Activated CD8-positive, alpha-beta T cell treated with anti-CD3 and anti-CD28 coated beads, Interleukin-2, amount 10 ng/mL, durations not matched to agents 7 days and 5 days (primary cell): ENCODE results near the gene TLR6. TPM values are rescaled to one million over a fixed set of nuclear protein-coding genes. Genes with fewer than 3 reads are reported as not detected.
A peak's percentile ranks its signal among the peaks of the same experiment; 100 is the strongest.

Experiments
- ATAC-seq: fragments of 150-1000 bp; cut with Tn5 transposase; one replicate; pipeline ENCODE4 v1.10.0; 2021; ENCODE audit warnings: moderate library complexity
- CTCF ChIA-PET: fragments of 350-600 bp; sonication (Branson Sonifier 250); formaldehyde crosslinking; loops from one replicate; lab custom pipeline; 2021; ENCODE audit warnings: antibody characterized with exemption; lab: Charles Lee
- POLR2A ChIA-PET: fragments of 350-600 bp; sonication (Branson Sonifier 250); formaldehyde crosslinking; loops from one replicate; lab custom pipeline; 2021; ENCODE audit warnings: antibody characterized with exemption; lab: Charles Lee
- DNase-seq: peaks from one replicate; pipeline ENCODE4 v3.0.0-alpha.2; 2020
- H3K27ac Mint-ChIP-seq: one replicate; pipeline ENCODE4 v1.8.0; 2021; ENCODE audit warnings: mild to moderate bottlenecking, mixed read lengths
- H3K27me3 Mint-ChIP-seq: one replicate; pipeline ENCODE4 v1.8.0; 2021; ENCODE audit warnings: low read depth, mixed read lengths
- H3K36me3 Mint-ChIP-seq: one replicate; pipeline ENCODE4 v1.8.0; 2021; ENCODE audit warnings: low read depth, mixed read lengths
- H3K4me1 Mint-ChIP-seq: one replicate; pipeline ENCODE4 v1.8.0; 2021; ENCODE audit warnings: low read depth, mixed read lengths
- H3K4me3 Mint-ChIP-seq: one replicate; pipeline ENCODE4 v1.8.0; 2021; ENCODE audit warnings: mild to moderate bottlenecking, mixed read lengths
- H3K9me3 Mint-ChIP-seq: one replicate; pipeline ENCODE4 v1.8.0; 2022; ENCODE audit warnings: mixed read lengths; ENCODE audit not compliant: insufficient read depth
- total RNA-seq, 2 experiments: library from RNA; stranded (reverse); gene quantifications; one replicate each; pipeline ENCODE4 v1.2.3, GENCODE V29; 2021

TLR6 gene
- total RNA-seq, 2 experiments from 2014 or later, result 3.1 to 3.2 TPM

- Mint-ChIP-seq H3K9me3 (no peaks in the 10 kb centered on the region), H3K27ac (no peak overlapping the region), H3K4me1 (peaks cover 7% of the 10 kb centered on the region), H3K36me3 (peaks cover 2% of the 10 kb centered on the region), H3K27me3 (no peaks in the 10 kb centered on the region), H3K4me3 (no peak overlapping the region)
- DNase-seq (no peak), ATAC-seq (no peak)
- POLR2A ChIA-PET, result no interaction called here
- CTCF ChIA-PET, result interaction anchor here (2.6 kb wide), 1 partner anchor 13 kb away, joined by 8 read pairs; the partner anchor contains the start of gene TLR6
These were observed 13.6 kb downstream of the TLR6 start for GRCh38 chr4:38842994-38843393.

GRCh38 chr4:38837849-38838248, 18.8 kb downstream of the TLR6 start:
- peaks cover 15% of the 10 kb centered on the region for H3K9me3 Mint-ChIP-seq
- peaks cover 16% of the 10 kb centered on the region for H3K4me1 Mint-ChIP-seq
- no peak for DNase-seq
- ChIA-PET POLR2A (no interaction called here), CTCF (no interaction called here)
- ATAC-seq, result no peak
- no peak overlapping the region for H3K4me3 Mint-ChIP-seq
- H3K36me3 Mint-ChIP-seq, result peaks cover 22% of the 10 kb centered on the region
- H3K27ac Mint-ChIP-seq, result no peak overlapping the region
- no peaks in the 10 kb centered on the region for H3K27me3 Mint-ChIP-seq

GRCh38 chr4:38837334-38837733, 19.3 kb downstream of the TLR6 start:
- POLR2A ChIA-PET, result no interaction called here
- Mint-ChIP-seq H3K4me3 (no peak overlapping the region), H3K4me1 (peaks cover 16% of the 10 kb centered on the region), H3K27me3 (no peaks in the 10 kb centered on the region), H3K27ac (no peak overlapping the region), H3K9me3 (peaks cover 15% of the 10 kb centered on the region), H3K36me3 (peaks cover 22% of the 10 kb centered on the region)
- DNase-seq (no peak), ATAC-seq (no peak)
- CTCF ChIA-PET, result no interaction called here

GRCh38 chr4:38834570-38834969, 22.0 kb downstream of the TLR6 start:
- no peak for ATAC-seq
- Mint-ChIP-seq H3K9me3 (peaks cover 15% of the 10 kb centered on the region), H3K36me3 (peaks cover 24% of the 10 kb centered on the region), H3K27ac (no peak overlapping the region), H3K4me1 (peaks cover 16% of the 10 kb centered on the region), H3K4me3 (no peak overlapping the region), H3K27me3 (no peaks in the 10 kb centered on the region)
- DNase-seq, result no peak
- POLR2A ChIA-PET, result interaction anchor here (0.6 kb wide), 1 partner anchor 147 kb away, joined by 4 read pairs; no protein-coding TSS in a partner anchor
- CTCF ChIA-PET, result interaction anchor here (1.4 to 1.6 kb wide), 3 partner anchors 26 to 52 kb away, joined by 3 to 7 read pairs (median 5); no protein-coding TSS in a partner anchor

- ChIA-PET CTCF (interaction anchor here (0.6 to 1.6 kb wide), 3 partner anchors 22 to 73 kb away, joined by 3 to 5 read pairs (median 3); no protein-coding TSS in a partner anchor), POLR2A (no interaction called here)
- ATAC-seq (no peak), DNase-seq (no peak)
- Mint-ChIP-seq H3K27me3 (no peaks in the 10 kb centered on the region), H3K36me3 (peaks cover 24% of the 10 kb centered on the region), H3K4me3 (no peak overlapping the region), H3K9me3 (peaks cover 15% of the 10 kb centered on the region), H3K27ac (peak overlapping the region; percentile 4), H3K4me1 (peaks cover 8% of the 10 kb centered on the region)
These were observed 23.7 kb downstream of the TLR6 start for GRCh38 chr4:38832624-38833528.

GRCh38 chr4:38832206-38832605, 24.4 kb downstream of the TLR6 start:
- peaks cover 15% of the 10 kb centered on the region for H3K9me3 Mint-ChIP-seq
- H3K27me3 Mint-ChIP-seq, result no peaks in the 10 kb centered on the region
- ChIA-PET CTCF (interaction anchor here (0.6 to 1.0 kb wide), 2 partner anchors 23 to 73 kb away, joined by 3 read pairs; no protein-coding TSS in a partner anchor), POLR2A (no interaction called here)
- peaks cover 19% of the 10 kb centered on the region for H3K36me3 Mint-ChIP-seq
- ATAC-seq (no peak), DNase-seq (no peak)
- H3K4me3 Mint-ChIP-seq, result no peak overlapping the region
- no peak overlapping the region for H3K27ac Mint-ChIP-seq
- peaks cover 2% of the 10 kb centered on the region for H3K4me1 Mint-ChIP-seq

GRCh38 chr4:38831653-38832052, 25.0 kb downstream of the TLR6 start:
- ATAC-seq (no peak), DNase-seq (no peak)
- no peaks in the 10 kb centered on the region for H3K27me3 Mint-ChIP-seq
- H3K27ac Mint-ChIP-seq, result no peak overlapping the region
- no peak overlapping the region for H3K4me3 Mint-ChIP-seq
- H3K36me3 Mint-ChIP-seq, result peaks cover 19% of the 10 kb centered on the region
- H3K4me1 Mint-ChIP-seq, result no peaks in the 10 kb centered on the region
- H3K9me3 Mint-ChIP-seq, result peaks cover 15% of the 10 kb centered on the region
- POLR2A ChIA-PET, result no interaction called here
- CTCF ChIA-PET, result interaction anchor here (0.8 to 1.4 kb wide), 3 partner anchors 22 to 72 kb away, joined by 3 to 6 read pairs (median 3); no protein-coding TSS in a partner anchor

- ChIA-PET POLR2A (no interaction called here), CTCF (interaction anchor here (1.0 to 2.5 kb wide), 3 partner anchors 25 to 47 kb away, joined by 3 to 8 read pairs (median 3); partner anchors contain the start of genes TLR1 and TLR10)
- no peaks in the 10 kb centered on the region for H3K27me3 Mint-ChIP-seq
- no peaks in the 10 kb centered on the region for H3K4me1 Mint-ChIP-seq
- no peak overlapping the region for H3K4me3 Mint-ChIP-seq
- H3K36me3 Mint-ChIP-seq, result peaks cover 10% of the 10 kb centered on the region
- no peak overlapping the region for H3K27ac Mint-ChIP-seq
- DNase-seq (no peak), ATAC-seq (no peak)
- H3K9me3 Mint-ChIP-seq, result peaks cover 1% of the 10 kb centered on the region
These were observed 27.4 kb downstream of the TLR6 start for GRCh38 chr4:38829237-38829636.

- H3K27me3 Mint-ChIP-seq, result no peaks in the 10 kb centered on the region
These were observed 32.9 kb downstream of the TLR6 start for GRCh38 chr4:38823766-38824165.

GRCh38 chr4:38822748-38823303, 33.8 kb downstream of the TLR6 start:
- ChIA-PET POLR2A (no interaction called here), CTCF (interaction anchor here (1.5 kb wide), 1 partner anchor 41 kb away, joined by 4 read pairs; no protein-coding TSS in a partner anchor)
- Mint-ChIP-seq H3K27ac (no peak overlapping the region), H3K36me3 (peaks cover 10% of the 10 kb centered on the region), H3K4me3 (no peak overlapping the region), H3K27me3 (no peaks in the 10 kb centered on the region), H3K9me3 (no peaks in the 10 kb centered on the region), H3K4me1 (peaks cover 6% of the 10 kb centered on the region)
- ATAC-seq (no peak), DNase-seq (no peak)

More at GRCh38 chr4:38823766-38824165, 32.9 kb downstream of the TLR6 start:
- Mint-ChIP-seq H3K4me3 (no peak overlapping the region), H3K9me3 (no peaks in the 10 kb centered on the region), H3K36me3 (peaks cover 10% of the 10 kb centered on the region), H3K4me1 (peaks cover 6% of the 10 kb centered on the region), H3K27ac (no peak overlapping the region)
- ATAC-seq, result no peak
- ChIA-PET CTCF (interaction anchor here (1.5 kb wide), 1 partner anchor 42 kb away, joined by 4 read pairs; no protein-coding TSS in a partner anchor), POLR2A (no interaction called here)
- no peak for DNase-seq

- POLR2A ChIA-PET, result no interaction called here
- Mint-ChIP-seq H3K4me3 (no peak overlapping the region), H3K27me3 (no peaks in the 10 kb centered on the region), H3K9me3 (no peaks in the 10 kb centered on the region), H3K36me3 (peaks cover 10% of the 10 kb centered on the region), H3K27ac (no peak overlapping the region), H3K4me1 (peaks cover 6% of the 10 kb centered on the region)
- ATAC-seq, result no peak
- CTCF ChIA-PET, result interaction anchor here (1.1 kb wide), 1 partner anchor 17 kb away, joined by 4 read pairs; the partner anchor contains the start of gene TLR1
- no peak for DNase-seq
These were observed 34.9 kb downstream of the TLR6 start for GRCh38 chr4:38821739-38822138.
